ENCODE results near the gene AEBP1.

The AEBP1 gene

GRCh38 chr7:44162179-44162578 is 58.0 kb downstream of the AEBP1 start:
- no peaks in the 10 kb centered on the region for H3K27me3 ChIP-seq
- H3K4me1 ChIP-seq = no peaks in the 10 kb centered on the region
- H3K4me3 ChIP-seq = no peak overlapping the region
- intact Hi-C loops (cut with DNase I; ENCODE audit: low total_unique reads) = no loop called here
- no peaks in the 10 kb centered on the region for H3K36me3 ChIP-seq
- H3K9me3 ChIP-seq = no peaks in the 10 kb centered on the region
- no peak for TF ChIP-seq CTCF (IDR thresholded peaks at IDR 0.05)
- no peak overlapping the region for H3K27ac ChIP-seq
- no peak for DNase-seq

GRCh38 chr7:44162785-44163395 is 58.7 kb downstream of the AEBP1 start:
- peak in 1 of 2 donors; percentile 13 for DNase-seq
- intact Hi-C loops (cut with DNase I; ENCODE audit: low total_unique reads) = no loop called here
- Histone ChIP-seq H3K27me3 (no peaks in the 10 kb centered on the region), H3K27ac (no peak overlapping the region), H3K4me3 (no peak overlapping the region), H3K9me3 (no peaks in the 10 kb centered on the region), H3K36me3 (no peaks in the 10 kb centered on the region), H3K4me1 (no peaks in the 10 kb centered on the region)
- no peak for TF ChIP-seq CTCF (IDR thresholded peaks at IDR 0.05)

GRCh38 chr7:44163591-44163990 is 59.4 kb downstream of the AEBP1 start:
- no peak for TF ChIP-seq CTCF (IDR thresholded peaks at IDR 0.05)

More at GRCh38 chr7:44163591-44163990, 59.4 kb downstream of the AEBP1 start:
- no peak overlapping the region for H3K4me3 ChIP-seq
- no peak overlapping the region for H3K27ac ChIP-seq
- DNase-seq = no peak
- H3K9me3 ChIP-seq = no peaks in the 10 kb centered on the region
- H3K27me3 ChIP-seq = no peaks in the 10 kb centered on the region
- intact Hi-C loops (cut with DNase I; ENCODE audit: low total_unique reads) = no loop called here
- no peaks in the 10 kb centered on the region for H3K4me1 ChIP-seq
- H3K36me3 ChIP-seq = no peaks in the 10 kb centered on the region
